Breast epithelium (tissue), 3 donors: ENCODE measurements around the gene NEU1.

ENCODE experiments used
- POLR2A ChIP-seq: fragments of 450-650 bp; IDR thresholded peaks from one replicate; pipeline ENCODE4 v1.6.1; 2016; ENCODE audit warnings: antibody characterized with exemption, mild to moderate bottlenecking, moderate library complexity
- TF ChIP-seq, protein P1 (sequence below), 3 donors: fragments of 450-650 bp; IDR thresholded peaks; one replicate each; pipeline ENCODE4 v1.5.1; 2016 to 2017; ENCODE audit warnings: antibody characterized with exemption in 3 of 3, mild to moderate bottlenecking in 3 of 3, moderate library complexity in 3 of 3

DNA sequence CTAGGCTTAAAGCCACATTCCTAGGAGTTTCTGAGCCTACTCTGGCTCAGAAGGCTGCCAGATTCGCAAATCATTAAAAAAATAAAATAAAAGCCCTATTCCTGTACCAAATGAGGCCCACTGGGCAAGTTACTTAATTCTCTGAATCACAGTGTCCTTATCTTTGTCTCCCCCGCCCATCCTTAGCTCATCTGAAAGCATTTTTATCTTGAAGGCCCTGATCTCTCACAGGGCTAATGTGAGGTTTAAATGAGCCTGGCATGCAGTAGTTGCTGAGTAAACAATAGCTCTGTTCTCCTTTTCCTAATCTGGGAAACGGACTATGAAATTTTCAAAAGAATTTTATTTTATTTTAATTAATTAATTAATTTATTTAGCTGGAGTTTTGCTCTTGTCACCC, 41.3 kb upstream of the NEU1 start:
- TF ChIP-seq, protein P1, sequence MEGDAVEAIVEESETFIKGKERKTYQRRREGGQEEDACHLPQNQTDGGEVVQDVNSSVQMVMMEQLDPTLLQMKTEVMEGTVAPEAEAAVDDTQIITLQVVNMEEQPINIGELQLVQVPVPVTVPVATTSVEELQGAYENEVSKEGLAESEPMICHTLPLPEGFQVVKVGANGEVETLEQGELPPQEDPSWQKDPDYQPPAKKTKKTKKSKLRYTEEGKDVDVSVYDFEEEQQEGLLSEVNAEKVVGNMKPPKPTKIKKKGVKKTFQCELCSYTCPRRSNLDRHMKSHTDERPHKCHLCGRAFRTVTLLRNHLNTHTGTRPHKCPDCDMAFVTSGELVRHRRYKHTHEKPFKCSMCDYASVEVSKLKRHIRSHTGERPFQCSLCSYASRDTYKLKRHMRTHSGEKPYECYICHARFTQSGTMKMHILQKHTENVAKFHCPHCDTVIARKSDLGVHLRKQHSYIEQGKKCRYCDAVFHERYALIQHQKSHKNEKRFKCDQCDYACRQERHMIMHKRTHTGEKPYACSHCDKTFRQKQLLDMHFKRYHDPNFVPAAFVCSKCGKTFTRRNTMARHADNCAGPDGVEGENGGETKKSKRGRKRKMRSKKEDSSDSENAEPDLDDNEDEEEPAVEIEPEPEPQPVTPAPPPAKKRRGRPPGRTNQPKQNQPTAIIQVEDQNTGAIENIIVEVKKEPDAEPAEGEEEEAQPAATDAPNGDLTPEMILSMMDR (IDR thresholded peaks at IDR 0.05): no peak
- no peak for TF ChIP-seq POLR2A
